IMR-90 (cell line): ENCODE measurements around the gene SLC47A2. TPM values are rescaled to one million over a fixed set of nuclear protein-coding genes. Genes with fewer than 3 reads are reported as not detected.
A peak's percentile ranks its signal among the peaks of the same experiment; 100 is the strongest.

Experiments used
- ATAC-seq: fragments of 200-7000 bp; cut with Tn5 transposase; 2 replicates; pipeline ENCODE4 v1.9.1; 2020; ENCODE audit warnings: low read depth, mild to moderate bottlenecking, moderate library complexity
- BruUV-seq: library from RNA; stranded (reverse); fragments of 400-500 nt; replicated peaks from 2 replicates; lab custom pipeline; 2021; lab: Mats Ljungman, UMichigan
- CTCF ChIA-PET: fragments of 300-600 bp; formaldehyde crosslinking; extraction: SDS; loops from one replicate; lab custom pipeline; 2021; ENCODE audit warnings: antibody characterized with exemption; lab: Yijun Ruan, JAX
- POLR2A ChIA-PET: fragments of 300-600 bp; sonication (Branson Sonifier 250); formaldehyde crosslinking; loops from one replicate; lab custom pipeline; 2022; ENCODE audit warnings: antibody characterized with exemption; ENCODE audit not compliant: unreplicated experiment; lab: Charles Lee
- DNase-seq: peaks from one replicate; pipeline ENCODE4 v3.0.0; 2013
- H2AFZ ChIP-seq: replicated peaks from 2 replicates; pipeline ENCODE3; 2013; ENCODE audit warnings: low read length, mild to moderate bottlenecking; ENCODE audit not compliant: poor library complexity
- H2AK5ac ChIP-seq: 2 replicates; pipeline ENCODE4 v1.6.1; 2013; ENCODE audit warnings: low read depth, low read length, inconsistent platforms
- H2AK9ac ChIP-seq: replicated peaks from 2 replicates; pipeline ENCODE3; 2013; ENCODE audit warnings: mild to moderate bottlenecking, low read depth, low read length, moderate library complexity; ENCODE audit not compliant: poor library complexity
- H2BK120ac ChIP-seq: 2 replicates; pipeline ENCODE4 v1.6.1; 2013; ENCODE audit warnings: low read depth, low read length, inconsistent platforms
- H2BK15ac ChIP-seq: 3 replicates; pipeline ENCODE4 v1.6.1; 2013; ENCODE audit warnings: low read depth, low read length, inconsistent platforms
- H2BK20ac ChIP-seq: 2 replicates; pipeline ENCODE4 v1.6.1; 2013; ENCODE audit warnings: low read depth, mild to moderate bottlenecking, inconsistent platforms, low read length, moderate library complexity
- H2BK5ac ChIP-seq: 2 replicates; pipeline ENCODE4 v1.6.1; 2013; ENCODE audit warnings: mild to moderate bottlenecking, low read depth, low read length, inconsistent platforms; ENCODE audit not compliant: poor library complexity, severe bottlenecking
- H3K14ac ChIP-seq: replicated peaks from 2 replicates; pipeline ENCODE4 v1.6.1; 2013; ENCODE audit warnings: low read depth, low read length, inconsistent platforms
- H3K18ac ChIP-seq: 2 replicates; pipeline ENCODE4 v1.6.1; 2013; ENCODE audit warnings: low read depth, low read length, control low read depth
- H3K23ac ChIP-seq: 2 replicates; pipeline ENCODE4 v1.6.1; 2013; ENCODE audit warnings: low read depth, low read length, inconsistent platforms
- H3K27ac ChIP-seq: 2 replicates; pipeline ENCODE4 v1.5.1; 2013; ENCODE audit warnings: mild to moderate bottlenecking, control low read depth, low read length; ENCODE audit not compliant: insufficient read depth
- H3K27me3 ChIP-seq: 2 replicates; pipeline ENCODE4 v1.6.1; 2013; ENCODE audit warnings: low read length; ENCODE audit not compliant: control insufficient read depth, insufficient read depth
- H3K36me3 ChIP-seq: 2 replicates; pipeline ENCODE4 v1.6.1; 2013; ENCODE audit warnings: low read length, mixed read lengths; ENCODE audit not compliant: control insufficient read depth, insufficient read depth
- H3K4ac ChIP-seq: 2 replicates; pipeline ENCODE4 v1.6.1; 2013; ENCODE audit warnings: low read depth, low read length, inconsistent platforms
- H3K4me1 ChIP-seq: 2 replicates; pipeline ENCODE4 v1.6.1; 2013; ENCODE audit warnings: low read length, mixed read lengths; ENCODE audit not compliant: control insufficient read depth, insufficient read depth
- H3K4me2 ChIP-seq: 2 replicates; pipeline ENCODE4 v1.6.1; 2013; ENCODE audit warnings: low read depth, mild to moderate bottlenecking, control low read depth, low read length, moderate library complexity
- H3K4me3 ChIP-seq: 2 replicates; pipeline ENCODE4 v1.5.1; 2013; ENCODE audit warnings: low read depth, mild to moderate bottlenecking, control low read depth, low read length, moderate library complexity; ENCODE audit not compliant: insufficient read depth
- H3K56ac ChIP-seq: 2 replicates; pipeline ENCODE4 v1.6.1; 2013; ENCODE audit warnings: low read length, inconsistent platforms; ENCODE audit not compliant: insufficient read depth; ENCODE audit errors: extremely low read depth
- H3K79me1 ChIP-seq, 2 experiments: 2 replicates each; pipeline ENCODE4 v1.6.1; 2013; ENCODE audit warnings: low read length in 2 of 2, inconsistent platforms in 1 of 2, low read depth in 1 of 2
- H3K9ac ChIP-seq: 2 replicates; pipeline ENCODE4 v1.6.1; 2013; ENCODE audit warnings: low read depth, low read length, control low read depth
- H3K9me1 ChIP-seq: 2 replicates; pipeline ENCODE4 v1.6.1; 2013; ENCODE audit warnings: low read length, inconsistent platforms; ENCODE audit not compliant: insufficient read depth
- H3K9me3 ChIP-seq: 2 replicates; pipeline ENCODE4 v1.6.1; 2013; ENCODE audit warnings: low read length; ENCODE audit not compliant: control insufficient read depth, insufficient read depth
- H4K20me1 ChIP-seq: 2 replicates; pipeline ENCODE4 v1.6.1; 2013; ENCODE audit warnings: low read length, inconsistent platforms; ENCODE audit not compliant: insufficient read depth
- H4K5ac ChIP-seq: 2 replicates; pipeline ENCODE4 v1.6.1; 2013; ENCODE audit warnings: mild to moderate bottlenecking, low read depth, low read length, control low read depth
- H4K8ac ChIP-seq, 2 experiments: 2 replicates each; pipeline ENCODE4 v1.6.1; 2013; ENCODE audit warnings: low read depth in 2 of 2, low read length in 2 of 2, control low read depth in 1 of 2, inconsistent platforms in 1 of 2
- H4K91ac ChIP-seq: 2 replicates; pipeline ENCODE4 v1.6.1; 2013; ENCODE audit warnings: low read depth, low read length, inconsistent platforms; ENCODE audit not compliant: insufficient read depth
- CHD1 ChIP-seq: IDR thresholded peaks from 2 replicates; pipeline ENCODE4 v1.6.1; 2012; ENCODE audit warnings: low read depth, low read length, improper control_type of control experiment
- FOS ChIP-seq: fragments of 150-350 bp; IDR thresholded peaks from 2 replicates; pipeline ENCODE4 v1.6.1; 2016; ENCODE audit warnings: low read depth, low read length
- WGBS, 2 experiments: methylation state at CpG; one replicate each; pipeline versions ENCODE4 v1.1.5 to v1.1.7; 2013; ENCODE audit warnings: missing lambda C conversion rate in 2 of 2; ENCODE audit not compliant: insufficient read length in 1 of 2; ENCODE audit errors: extremely low coverage in 2 of 2; 5-methylcytosine and 5-hydroxymethylcytosine counted together
- dilution Hi-C: fragments of 300-500 bp; cut with HindIII; formaldehyde crosslinking; loops from one replicate; pipeline ENCODE4 v1.14.3; 2018; ENCODE audit warnings: low sequenced_read_pairs; ENCODE audit not compliant: unreplicated experiment
- in situ Hi-C: fragments of 300-500 bp; cut with MboI; formaldehyde crosslinking; loops from 3 replicates; pipeline ENCODE4 v1.14.3; 2019; ENCODE audit warnings: low sequenced_read_pairs, inconsistent platforms, mixed read lengths
- intact Hi-C: fragments of 100-400 bp; cut with micrococcal nuclease; formaldehyde crosslinking; loops from 2 replicates; pipeline ENCODE4 v1.10.0; 2022
- polyA plus RNA-seq, 3 experiments: library from polyadenylated mRNA; depleted of rRNA; stranded (reverse); fragments of >200 nt; gene quantifications; 2 replicates each; pipeline ENCODE4 v1.2.3, GENCODE V29; 2012; ENCODE audit warnings: low replicate concordance in 1 of 3
- total RNA-seq: library from RNA; depleted of rRNA; stranded (reverse); fragments of >200 nt; gene quantifications from 2 replicates; pipeline ENCODE4 v1.2.3, GENCODE V29; 2012
- TF ChIP-seq, protein P1 (sequence below): conservative IDR thresholded peaks from 2 replicates; pipeline ENCODE4 v1.5.1; 2012; ENCODE audit warnings: mild to moderate bottlenecking, low read depth, low read length, improper control_type of control experiment
- TF ChIP-seq, protein P2 (sequence below): fragments of 150-350 bp; IDR thresholded peaks from 2 replicates; pipeline ENCODE4 v1.6.1; 2016; ENCODE audit warnings: low read depth, mild to moderate bottlenecking, low read length, moderate library complexity, borderline replicate concordance

Gene SLC47A2
- total and polyA plus RNA-seq, 2 of the 4 experiments (the other 2 are of a cell fraction): not detected

DNA sequence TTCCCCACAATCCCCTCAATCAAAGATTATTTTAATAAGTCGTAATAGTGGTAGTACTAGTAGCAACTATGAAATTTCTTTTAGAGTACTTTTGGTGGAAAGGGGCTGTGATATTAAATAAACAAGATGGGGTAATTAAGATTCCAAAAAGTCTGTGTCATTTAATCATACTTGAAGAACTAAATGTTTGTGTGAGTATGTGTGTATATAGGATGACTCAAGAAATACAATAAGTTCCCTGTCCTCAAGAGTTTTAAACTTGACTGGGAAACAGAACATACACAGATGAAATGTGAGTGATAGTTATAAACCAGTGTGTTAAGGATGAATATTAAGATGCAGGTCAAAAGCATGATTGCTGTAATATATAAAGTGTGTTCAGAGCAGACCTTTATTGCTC, 65.6 kb downstream of the SLC47A2 start:
- no peak overlapping the region for H3K14ac ChIP-seq
- peaks cover 2% of the 10 kb centered on the region; the same call in 1 of the 2 replicates for H3K9me3 ChIP-seq
- POLR2A ChIA-PET: no interaction called here
- WGBS, 2 experiments: no CpG with 5 or more reads among the region's 1 CpG
- H3K27me3 ChIP-seq: peaks cover 13% of the 10 kb centered on the region
- no peak overlapping the region for H2BK120ac ChIP-seq
- no peak overlapping the region for H4K5ac ChIP-seq
- no peak overlapping the region for H3K18ac ChIP-seq
- H2AFZ ChIP-seq: no peak overlapping the region
- H3K4me1 ChIP-seq: peaks cover 8% of the 10 kb centered on the region
- BruUV-seq: no TSS peak
- no peak overlapping the region for H2BK20ac ChIP-seq
- H2AK5ac ChIP-seq: no peak overlapping the region
- dilution Hi-C loops: no loop called here
- no peak overlapping the region for H3K23ac ChIP-seq
- H4K8ac ChIP-seq: no peak overlapping the region
- no peak overlapping the region for H3K4me2 ChIP-seq
- H3K36me3 ChIP-seq: no peaks in the 10 kb centered on the region; the same call in 1 of the 2 replicates
- intact Hi-C loops: no loop called here
- H3K9ac ChIP-seq: no peak overlapping the region
- no peak overlapping the region for H3K4me3 ChIP-seq
- DNase-seq: peak; percentile 59
- CTCF ChIA-PET: no interaction called here
- H4K20me1 ChIP-seq: peaks cover 6% of the 10 kb centered on the region; the same call in 1 of the 2 replicates
- no peak overlapping the region for H3K27ac ChIP-seq
- H3K9me1 ChIP-seq: no peaks in the 10 kb centered on the region
- no peaks in the 10 kb centered on the region for H3K79me1 ChIP-seq
- no peak overlapping the region for H2AK9ac ChIP-seq
- no peak overlapping the region for H4K91ac ChIP-seq
- no peak overlapping the region for H3K4ac ChIP-seq
- in situ Hi-C loops: no loop called here
- 0 out of 2 replicates have a peak, but pooled peaks have one; percentile 19 for TF ChIP-seq FOS
- TF ChIP-seq, protein P1, sequence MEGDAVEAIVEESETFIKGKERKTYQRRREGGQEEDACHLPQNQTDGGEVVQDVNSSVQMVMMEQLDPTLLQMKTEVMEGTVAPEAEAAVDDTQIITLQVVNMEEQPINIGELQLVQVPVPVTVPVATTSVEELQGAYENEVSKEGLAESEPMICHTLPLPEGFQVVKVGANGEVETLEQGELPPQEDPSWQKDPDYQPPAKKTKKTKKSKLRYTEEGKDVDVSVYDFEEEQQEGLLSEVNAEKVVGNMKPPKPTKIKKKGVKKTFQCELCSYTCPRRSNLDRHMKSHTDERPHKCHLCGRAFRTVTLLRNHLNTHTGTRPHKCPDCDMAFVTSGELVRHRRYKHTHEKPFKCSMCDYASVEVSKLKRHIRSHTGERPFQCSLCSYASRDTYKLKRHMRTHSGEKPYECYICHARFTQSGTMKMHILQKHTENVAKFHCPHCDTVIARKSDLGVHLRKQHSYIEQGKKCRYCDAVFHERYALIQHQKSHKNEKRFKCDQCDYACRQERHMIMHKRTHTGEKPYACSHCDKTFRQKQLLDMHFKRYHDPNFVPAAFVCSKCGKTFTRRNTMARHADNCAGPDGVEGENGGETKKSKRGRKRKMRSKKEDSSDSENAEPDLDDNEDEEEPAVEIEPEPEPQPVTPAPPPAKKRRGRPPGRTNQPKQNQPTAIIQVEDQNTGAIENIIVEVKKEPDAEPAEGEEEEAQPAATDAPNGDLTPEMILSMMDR: no peak
- TF ChIP-seq, protein P2, sequence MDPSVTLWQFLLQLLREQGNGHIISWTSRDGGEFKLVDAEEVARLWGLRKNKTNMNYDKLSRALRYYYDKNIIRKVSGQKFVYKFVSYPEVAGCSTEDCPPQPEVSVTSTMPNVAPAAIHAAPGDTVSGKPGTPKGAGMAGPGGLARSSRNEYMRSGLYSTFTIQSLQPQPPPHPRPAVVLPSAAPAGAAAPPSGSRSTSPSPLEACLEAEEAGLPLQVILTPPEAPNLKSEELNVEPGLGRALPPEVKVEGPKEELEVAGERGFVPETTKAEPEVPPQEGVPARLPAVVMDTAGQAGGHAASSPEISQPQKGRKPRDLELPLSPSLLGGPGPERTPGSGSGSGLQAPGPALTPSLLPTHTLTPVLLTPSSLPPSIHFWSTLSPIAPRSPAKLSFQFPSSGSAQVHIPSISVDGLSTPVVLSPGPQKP: no peak
- TF ChIP-seq CHD1: no peak
- peak; percentile 4; the same call in 1 of the 2 replicates for ATAC-seq
- H3K56ac ChIP-seq: no peak overlapping the region
- no peak overlapping the region for H2BK15ac ChIP-seq
- H2BK5ac ChIP-seq: no peak overlapping the region
